HTR-8/SVneo (cell line): ENCODE results near the gene MYCBP.
A peak's percentile ranks its signal among the peaks of the same experiment; 100 is the strongest.
"Not testable (repeated sequence)": the region's sequence is repeated elsewhere in the genome, so short reads cannot be mapped to it uniquely, and the experiment has no call there.

Source experiments
- DNase-seq: peaks from one replicate; pipeline ENCODE4 v3.0.0; 2011; ENCODE audit warnings: low spot score, mixed read lengths; ENCODE audit not compliant: insufficient read length
- FAIRE-seq: peaks from 2 replicates; lab custom pipeline; 2011; peaks lifted over from hg19 to GRCh38; lab: Jason Lieb, UNC

Gene MYCBP

GRCh38 chr1:38873027-38873969, at the start of gene MYCBP:
Gene MYCBP, minus strand, starts transcription at chr1:38873348. Its CDS starts 43 bp downstream, at chr1:38873305.
- peak; percentile 98 for DNase-seq
- FAIRE-seq = peak; percentile 94

- DNase-seq (no peak), FAIRE-seq (no peak)
These were observed 46.0 kb upstream of the MYCBP start for GRCh38 chr1:38919130-38919529.

DNA sequence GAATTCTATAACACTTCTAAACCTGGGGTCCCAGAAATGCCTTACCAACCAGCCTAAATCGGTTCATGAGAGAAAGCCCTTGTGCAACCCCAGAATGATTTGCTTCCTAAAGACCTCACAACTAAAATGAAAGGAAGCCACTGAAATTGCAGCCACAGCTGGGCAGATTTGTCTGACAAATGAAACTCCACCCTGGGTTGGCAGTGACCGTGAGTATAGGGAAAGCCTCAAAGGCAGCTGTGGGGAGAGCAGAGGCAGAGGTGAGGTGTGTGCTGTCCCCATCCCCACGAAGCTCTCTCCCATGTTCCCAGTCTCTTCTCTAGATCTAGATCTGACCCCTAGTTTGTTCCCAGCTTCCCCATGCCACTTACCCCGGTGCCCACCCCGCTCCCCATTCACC, 45.4 kb upstream of the MYCBP start:
- DNase-seq (no peak), FAIRE-seq (no peak)

GRCh38 chr1:38917772-38918171, 44.6 kb upstream of the MYCBP start:
- no peak for DNase-seq
- no peak for FAIRE-seq

DNA sequence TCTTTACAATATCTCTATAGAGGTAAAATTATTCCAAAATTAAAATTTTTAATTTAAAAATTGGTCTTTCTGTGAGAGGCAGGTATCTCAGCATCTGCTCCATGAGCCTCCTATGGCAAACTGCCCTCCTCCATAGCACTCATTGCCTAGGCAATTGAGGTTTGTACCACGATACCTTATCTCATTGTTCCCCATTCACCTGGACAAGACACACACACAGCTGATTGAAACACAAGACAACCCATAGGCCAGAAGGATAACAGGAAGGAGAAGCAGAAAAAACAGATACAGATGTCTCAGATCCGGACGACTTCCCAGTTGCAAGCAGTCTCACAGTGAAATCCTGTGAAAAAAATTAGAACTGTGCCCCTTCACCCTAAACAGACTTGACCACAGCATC, 44.2 kb upstream of the MYCBP start:
- FAIRE-seq (no peak), DNase-seq (no peak)

DNA sequence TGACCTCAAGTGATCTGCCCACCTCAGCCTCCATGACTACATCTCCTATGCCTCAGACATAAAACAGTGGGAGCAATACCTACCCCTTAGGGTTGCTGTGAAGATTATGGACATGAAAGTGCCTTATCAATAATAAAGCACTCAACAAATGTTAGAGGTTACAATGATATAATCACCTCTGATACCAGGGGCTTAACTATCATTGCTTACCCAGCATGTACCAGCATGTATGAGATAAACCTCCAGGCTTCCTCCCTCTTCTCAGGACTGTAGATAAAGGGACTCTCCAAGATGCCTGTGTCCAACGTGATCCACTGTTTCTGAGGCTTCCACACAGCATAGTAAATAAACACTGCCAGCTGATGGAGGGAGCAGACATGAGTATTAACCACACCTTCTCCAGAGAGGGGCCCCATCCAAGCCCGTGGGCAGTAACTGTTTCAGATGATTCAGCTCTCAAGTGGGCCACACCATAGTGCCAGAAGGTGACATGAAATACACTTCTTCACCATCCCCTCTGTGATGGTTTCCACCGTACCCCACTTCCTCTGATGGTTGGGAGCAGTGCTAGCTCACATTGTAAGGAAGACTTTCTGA, 42.3 kb upstream of the MYCBP start:
- DNase-seq = no peak
- FAIRE-seq = no peak

DNA sequence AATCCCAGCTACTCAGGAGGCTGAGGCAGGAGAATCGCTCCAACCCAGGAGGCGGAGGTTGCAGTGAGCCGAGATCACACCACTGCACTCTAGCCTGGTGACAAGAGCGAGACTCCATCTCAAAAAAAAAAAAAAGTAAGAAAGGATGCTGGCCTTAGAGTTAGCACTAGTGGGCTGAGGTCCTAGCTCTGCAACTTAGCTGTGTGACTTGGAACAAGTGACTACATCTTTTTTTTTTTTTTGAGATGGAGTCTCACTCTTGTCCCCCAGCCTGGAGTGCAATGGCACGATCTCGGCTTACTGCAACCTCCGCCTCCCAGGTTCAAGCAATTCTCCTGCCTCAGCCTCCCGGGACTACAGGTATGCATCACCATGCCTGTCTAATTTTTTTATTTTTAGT, 41.8 kb upstream of the MYCBP start:
- FAIRE-seq, DNase-seq: not testable (repeated sequence)

GRCh38 chr1:38908821-38909220, 35.7 kb upstream of the MYCBP start:
- DNase-seq (no peak), FAIRE-seq (no peak)

DNA sequence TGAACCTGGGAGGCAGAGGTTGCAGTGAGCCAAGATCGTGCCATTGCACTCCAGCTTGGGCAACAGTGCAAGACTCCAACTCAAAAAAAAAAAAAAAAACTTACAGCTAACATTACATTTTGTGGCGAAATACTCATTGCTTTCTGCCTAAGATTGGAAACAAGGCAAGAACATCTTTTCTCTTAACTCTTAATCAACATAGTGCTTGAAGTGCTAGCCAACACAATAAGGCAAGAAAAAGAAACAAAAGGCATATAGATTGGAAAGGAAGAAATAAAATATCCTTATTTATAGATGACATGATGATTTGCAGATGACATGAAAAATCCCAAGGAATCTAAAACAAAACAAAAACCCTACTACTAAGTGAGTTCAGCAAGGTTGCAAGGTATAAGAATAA, 32.8 kb upstream of the MYCBP start:
- DNase-seq (no peak), FAIRE-seq (no peak)

DNA sequence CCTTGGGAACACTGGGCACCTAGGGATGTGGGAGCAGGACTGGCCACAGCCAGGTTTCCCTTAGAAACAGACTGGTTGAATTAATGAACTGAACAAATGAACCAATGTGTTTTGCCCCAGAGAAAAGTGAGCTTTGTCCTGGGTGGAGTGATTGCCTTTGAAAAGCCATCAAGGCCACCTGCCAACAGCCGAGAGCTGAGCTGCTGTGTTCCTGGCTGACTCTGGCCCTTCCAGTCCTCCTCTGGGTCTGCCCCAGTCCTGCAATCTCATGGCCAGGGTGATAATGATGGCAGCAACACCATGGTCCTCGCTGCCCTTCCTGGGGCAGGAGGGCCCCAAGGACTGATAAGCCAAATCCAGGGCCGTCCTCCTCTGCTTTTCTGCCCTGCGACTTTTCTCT, 26.4 kb upstream of the MYCBP start:
- no peak for FAIRE-seq
- DNase-seq = no peak

DNA sequence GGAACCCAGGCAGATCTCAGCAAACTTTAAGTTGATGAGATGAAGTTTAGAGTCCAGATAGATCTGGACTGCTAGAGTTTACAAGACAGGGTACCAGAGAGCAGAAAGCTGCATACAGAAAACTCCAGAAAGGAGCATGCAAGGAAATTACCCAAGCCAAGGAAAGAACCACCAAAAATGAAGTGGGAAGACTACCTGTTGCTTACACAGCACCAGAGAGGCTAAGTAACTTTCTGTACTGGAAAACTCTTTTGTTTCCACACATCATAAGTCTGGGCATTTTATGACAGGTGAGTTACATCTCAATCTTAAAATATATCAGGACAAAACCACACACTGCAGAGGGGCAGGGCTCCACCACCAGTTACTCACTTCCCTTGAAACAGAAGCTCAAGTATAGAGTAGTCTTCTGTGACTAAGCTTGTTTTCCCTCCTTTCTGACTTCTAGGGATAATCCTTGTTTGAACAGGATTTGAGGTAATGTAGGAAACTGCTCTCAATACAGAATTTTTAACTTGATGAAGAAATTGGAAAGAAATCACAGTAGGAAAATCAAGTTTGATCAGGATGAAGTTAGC, 25.6 kb upstream of the MYCBP start:
- FAIRE-seq (no peak), DNase-seq (no peak)

- DNase-seq = no peak
These were observed 23.0 kb upstream of the MYCBP start for GRCh38 chr1:38896169-38896568.

DNA sequence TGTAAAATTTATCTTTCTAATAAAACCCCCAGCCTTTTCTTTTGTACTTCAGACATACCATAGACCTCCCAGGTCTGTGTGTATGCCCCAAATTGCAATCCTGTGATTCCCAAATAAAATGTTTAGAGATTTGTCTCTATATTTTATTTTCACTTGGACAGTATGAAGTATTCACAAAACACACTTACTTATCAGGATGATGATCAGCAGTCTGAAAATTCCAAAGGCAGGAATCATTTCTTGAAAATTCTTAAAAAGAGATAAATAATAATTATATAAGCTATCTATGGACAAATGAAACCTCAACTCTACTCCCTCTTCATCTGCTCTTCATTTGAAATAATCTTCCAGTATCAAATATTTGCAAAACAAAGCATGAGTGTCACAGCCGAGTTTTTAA, 19.8 kb upstream of the MYCBP start:
- DNase-seq (no peak), FAIRE-seq (no peak)

More at GRCh38 chr1:38896169-38896568, 23.0 kb upstream of the MYCBP start:
- no peak for FAIRE-seq

- DNase-seq = no peak
- FAIRE-seq = no peak
These were observed 18.6 kb upstream of the MYCBP start for GRCh38 chr1:38891753-38892152.

GRCh38 chr1:38889589-38889988, 16.4 kb upstream of the MYCBP start:
- DNase-seq (no peak), FAIRE-seq (no peak)

DNA sequence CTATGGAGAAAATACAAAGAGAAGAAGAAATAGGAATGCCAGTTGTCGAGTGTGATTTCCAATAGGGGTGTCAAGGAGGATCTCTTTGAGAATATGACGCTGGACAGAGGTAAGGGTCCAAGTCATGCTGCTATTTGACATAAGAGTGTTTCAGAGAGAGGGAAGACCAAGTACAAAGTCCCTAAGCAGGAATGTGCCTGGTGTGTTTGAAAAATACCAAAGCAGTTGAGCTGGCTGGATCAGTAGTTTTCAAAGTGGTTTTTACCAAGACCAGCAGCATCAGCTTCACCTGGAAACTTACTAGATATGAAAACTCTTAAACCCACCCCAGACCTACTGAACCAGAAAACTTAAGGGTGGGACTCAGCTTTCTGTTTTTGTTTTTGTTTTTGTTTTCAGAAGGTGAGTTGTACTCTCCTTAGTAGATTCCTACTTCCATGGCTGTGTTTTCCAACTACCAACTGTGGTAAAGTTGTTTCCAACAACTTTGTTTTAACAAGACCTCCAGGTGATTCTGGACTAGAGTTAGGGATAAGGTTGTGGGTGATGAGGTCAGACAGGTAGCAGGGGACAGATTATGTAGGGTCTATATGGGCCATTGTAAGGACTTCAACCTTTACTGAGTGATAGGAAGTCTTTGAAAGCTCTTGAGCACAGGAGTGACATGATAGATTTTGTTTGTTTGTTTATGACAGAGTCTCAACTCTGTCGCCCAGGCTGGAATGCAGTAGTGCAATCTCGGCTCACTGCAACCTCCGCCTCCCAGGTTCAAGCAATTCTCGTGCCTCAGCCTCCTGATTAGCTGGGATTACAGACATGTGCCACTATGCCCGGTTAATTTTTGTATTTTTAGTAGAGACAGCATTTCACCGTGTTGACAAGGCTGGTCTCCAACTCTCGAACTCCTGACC, 15.5 kb upstream of the MYCBP start:
- no peak for DNase-seq
- no peak for FAIRE-seq

DNA sequence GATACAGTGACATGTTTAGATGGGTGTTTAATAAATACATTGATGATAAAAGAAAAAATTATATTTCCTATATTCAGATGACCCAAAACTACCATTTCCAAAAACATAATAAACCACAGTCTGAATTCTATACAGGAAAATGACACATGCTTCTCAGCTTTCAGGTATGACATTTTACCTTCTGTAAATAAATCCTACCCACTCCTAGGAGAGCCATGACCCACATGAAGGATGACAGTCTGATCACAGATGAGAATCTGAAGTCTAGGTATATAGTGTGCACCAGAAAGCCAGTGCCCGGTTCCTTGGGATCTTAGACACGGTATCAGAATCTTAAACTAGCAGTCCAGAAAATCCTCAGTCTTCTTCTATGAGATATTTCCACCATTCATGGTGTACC, 11.9 kb upstream of the MYCBP start:
- DNase-seq = no peak
- FAIRE-seq = no peak

- FAIRE-seq (no peak), DNase-seq (no peak)
These were observed 8.3 kb upstream of the MYCBP start, which contains the start of gene GJA9 for GRCh38 chr1:38881487-38881886. Gene GJA9, minus strand, starts transcription at chr1:38881587. Its CDS starts 5,489 bp downstream, at chr1:38876098.

DNA sequence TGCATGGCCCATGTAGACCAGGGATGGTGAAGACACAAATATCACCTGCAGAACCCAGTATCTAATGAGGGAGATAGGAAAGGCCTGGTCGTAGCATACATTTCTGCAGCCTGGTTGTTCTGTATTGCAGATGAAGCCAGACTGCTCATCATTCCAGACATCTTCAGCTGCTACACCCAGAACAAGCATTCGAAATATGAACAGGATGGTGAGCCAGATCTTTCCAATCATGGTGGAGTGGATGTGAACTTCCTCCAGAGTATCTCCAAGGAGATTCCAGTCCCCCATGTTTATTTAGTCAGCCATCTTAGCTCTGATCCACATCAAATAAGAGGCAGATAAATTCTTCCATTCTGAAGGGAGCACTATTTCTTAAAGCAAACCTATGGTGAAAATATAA, 2.7 kb upstream of the MYCBP start:
- FAIRE-seq = no peak

GRCh38 chr1:38872401-38873026, 634 bp downstream of the MYCBP start:
- DNase-seq (no peak), FAIRE-seq (no peak)

More for the DNA sequence above, 2.7 kb upstream of the MYCBP start:
- DNase-seq = no peak
